GM20000 (cell line): ENCODE results near the gene ATG16L1.

Experiments used
- DNase-seq: peaks from one replicate; pipeline ENCODE4 v3.0.0; 2012; ENCODE audit warnings: low spot score
- TF ChIP-seq, protein P1 (sequence below): IDR thresholded peaks from 2 replicates; pipeline ENCODE4 v1.5.1; 2012; ENCODE audit warnings: mild to moderate bottlenecking, control low read depth; ENCODE audit errors: extremely low read depth, missing control alignments

The ATG16L1 gene

GRCh38 chr2:233251306-233252116, at the start of gene ATG16L1:
TSS of gene ATG16L1 (plus strand) at chr2:233251673. CDS start at chr2:233251828, 155 bp downstream.
- TF ChIP-seq, protein P1, sequence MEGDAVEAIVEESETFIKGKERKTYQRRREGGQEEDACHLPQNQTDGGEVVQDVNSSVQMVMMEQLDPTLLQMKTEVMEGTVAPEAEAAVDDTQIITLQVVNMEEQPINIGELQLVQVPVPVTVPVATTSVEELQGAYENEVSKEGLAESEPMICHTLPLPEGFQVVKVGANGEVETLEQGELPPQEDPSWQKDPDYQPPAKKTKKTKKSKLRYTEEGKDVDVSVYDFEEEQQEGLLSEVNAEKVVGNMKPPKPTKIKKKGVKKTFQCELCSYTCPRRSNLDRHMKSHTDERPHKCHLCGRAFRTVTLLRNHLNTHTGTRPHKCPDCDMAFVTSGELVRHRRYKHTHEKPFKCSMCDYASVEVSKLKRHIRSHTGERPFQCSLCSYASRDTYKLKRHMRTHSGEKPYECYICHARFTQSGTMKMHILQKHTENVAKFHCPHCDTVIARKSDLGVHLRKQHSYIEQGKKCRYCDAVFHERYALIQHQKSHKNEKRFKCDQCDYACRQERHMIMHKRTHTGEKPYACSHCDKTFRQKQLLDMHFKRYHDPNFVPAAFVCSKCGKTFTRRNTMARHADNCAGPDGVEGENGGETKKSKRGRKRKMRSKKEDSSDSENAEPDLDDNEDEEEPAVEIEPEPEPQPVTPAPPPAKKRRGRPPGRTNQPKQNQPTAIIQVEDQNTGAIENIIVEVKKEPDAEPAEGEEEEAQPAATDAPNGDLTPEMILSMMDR: peak; percentile 94
- DNase-seq: peak; percentile 99

GRCh38 chr2:233202531-233202944, 48.9 kb upstream of the ATG16L1 start:
- peak; percentile 56 for DNase-seq
- TF ChIP-seq, protein P1: no peak

DNA sequence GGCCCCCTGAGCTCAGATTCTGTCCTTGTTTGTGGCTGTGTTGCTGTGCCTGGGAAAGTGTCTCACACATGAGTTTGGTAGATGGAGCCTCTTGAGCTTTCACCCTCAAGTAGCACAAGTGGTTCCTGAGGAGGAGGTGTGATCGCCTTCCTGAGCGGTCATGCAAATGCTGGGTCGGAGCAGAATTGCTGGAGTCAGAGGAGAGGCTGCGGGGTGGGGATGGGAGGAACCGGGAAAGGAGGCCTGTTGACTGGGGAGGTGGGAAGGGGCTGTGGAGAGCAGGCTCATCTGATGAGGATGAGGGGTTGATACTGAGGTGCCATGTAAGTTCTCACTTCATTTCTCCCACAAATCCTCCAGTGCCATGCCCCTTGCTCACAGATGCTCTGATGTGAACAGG, 48.4 kb upstream of the ATG16L1 start:
- TF ChIP-seq, protein P1: no peak
- no peak for DNase-seq

- DNase-seq: no peak
- TF ChIP-seq, protein P1: no peak
Measured at GRCh38 chr2:233204286-233204936, 47.1 kb upstream of the ATG16L1 start.

DNA sequence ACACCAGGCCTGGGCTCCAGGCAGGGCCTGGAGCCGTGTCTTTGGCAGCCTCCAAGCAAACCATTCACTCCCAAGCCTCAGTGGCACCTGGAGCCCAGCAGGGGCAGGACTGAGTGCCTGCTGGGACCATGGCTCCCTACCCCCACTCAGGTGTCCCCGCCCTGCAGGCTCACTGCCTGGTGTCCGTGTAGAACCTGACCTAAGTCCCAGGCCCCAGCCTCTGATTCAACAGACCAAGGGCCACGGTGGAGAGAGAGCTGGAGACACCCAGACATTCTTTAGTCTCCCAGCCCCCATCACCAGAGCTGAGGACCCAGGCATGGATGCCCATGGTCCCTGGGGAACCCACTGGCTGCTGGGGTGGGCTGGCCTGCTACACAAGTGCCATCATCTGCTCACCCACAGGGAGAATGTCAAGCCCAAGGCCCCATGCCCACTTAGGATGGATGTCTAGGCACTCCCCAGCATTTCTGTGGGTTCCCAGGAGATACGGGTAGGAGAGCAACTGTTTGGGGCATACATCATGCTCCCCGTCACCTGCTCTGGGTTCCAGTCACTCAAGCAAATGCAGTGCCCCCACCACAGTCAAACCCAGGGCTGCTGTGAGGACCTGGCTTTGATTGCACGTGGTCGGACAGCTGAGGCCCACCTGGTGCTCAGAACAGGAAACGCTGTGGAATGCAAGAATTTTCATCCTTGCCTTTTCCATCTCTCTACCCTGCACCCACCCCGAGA, 42.9 kb upstream of the ATG16L1 start:
- TF ChIP-seq, protein P1: no peak

GRCh38 chr2:233209117-233209532, 42.3 kb upstream of the ATG16L1 start:
- no peak for DNase-seq
- TF ChIP-seq, protein P1: no peak

More for the DNA sequence above, 42.9 kb upstream of the ATG16L1 start:
- no peak for DNase-seq
